ENCODE data around the gene MTUS2. TPM values are rescaled to one million over a fixed set of nuclear protein-coding genes. Genes with fewer than 3 reads are reported as not detected.

The MTUS2 gene
- total RNA-seq, 1 experiment from 2014 or later: 6.6 TPM

DNA sequence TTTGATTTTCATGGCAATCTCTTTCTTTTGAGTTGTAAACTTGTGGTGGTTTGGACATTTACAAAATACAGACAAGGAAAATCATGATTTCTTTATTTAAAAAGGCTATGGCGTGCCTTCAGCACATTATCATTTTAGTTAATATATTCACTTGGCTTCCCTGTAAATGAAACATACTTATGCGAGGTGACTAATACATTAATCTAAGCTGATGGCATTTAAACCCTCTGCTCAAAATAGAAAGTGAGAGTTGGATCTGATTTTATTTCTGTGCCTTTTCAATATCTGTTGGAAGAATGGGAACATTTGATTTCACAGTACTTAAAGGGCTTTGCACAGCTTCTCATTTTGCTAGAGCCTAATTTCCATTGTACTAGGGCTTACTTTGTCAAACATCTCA lies 289.8 kb downstream of the MTUS2 start:
- Histone ChIP-seq H3K4me1 (ENCODE audit: low read length) (no peaks in the 10 kb centered on the region), H2AFZ (ENCODE audit: low read length) (no peak overlapping the region), H3K9me3 (ENCODE audit: low read length) (no peaks in the 10 kb centered on the region), H3K4me3 (ENCODE audit: low read length) (no peak overlapping the region), H3K4me2 (ENCODE audit: low read depth, low read length, poor library complexity, severe bottlenecking) (no peak overlapping the region), H4K20me1 (ENCODE audit: insufficient read depth, low read depth, low read length) (no peaks in the 10 kb centered on the region), H3K9ac (ENCODE audit: low read length) (no peak overlapping the region), H3K27me3 (ENCODE audit: low read length) (no peaks in the 10 kb centered on the region), H3K36me3 (ENCODE audit: insufficient read depth, low read length) (no peaks in the 10 kb centered on the region), H3K79me2 (ENCODE audit: low read length) (no peaks in the 10 kb centered on the region), H3K27ac (ENCODE audit: low read length) (no peak overlapping the region), H3K9me2 (replicated peaks; ENCODE audit: insufficient read depth, low read length) (no peaks in the 10 kb centered on the region)
- DNase-seq: no peak

DNA sequence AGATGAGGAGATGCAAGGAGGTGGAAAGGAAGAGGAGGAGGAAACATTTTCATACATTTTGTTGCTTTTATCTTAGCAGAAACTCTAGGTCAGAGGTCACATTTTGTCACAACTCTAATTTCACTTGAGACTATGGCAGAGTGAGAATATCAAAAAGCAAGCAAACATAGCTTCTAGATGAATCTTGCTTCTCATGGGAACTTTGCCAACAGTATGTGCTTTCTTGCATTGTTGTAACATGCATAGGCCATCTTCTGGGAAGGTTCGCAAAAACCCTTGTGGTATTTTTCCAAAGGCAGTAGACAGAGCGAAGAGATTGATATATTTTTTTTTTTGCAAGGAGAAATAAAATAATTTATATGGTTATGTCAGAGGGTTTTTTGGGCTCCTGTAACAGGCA lies 291.3 kb downstream of the MTUS2 start:
- no peak for DNase-seq
- Histone ChIP-seq H2AFZ (ENCODE audit: low read length) (no peak overlapping the region), H3K4me2 (ENCODE audit: low read depth, low read length, poor library complexity, severe bottlenecking) (no peak overlapping the region), H4K20me1 (ENCODE audit: insufficient read depth, low read depth, low read length) (no peaks in the 10 kb centered on the region), H3K9me3 (ENCODE audit: low read length) (no peaks in the 10 kb centered on the region), H3K4me3 (ENCODE audit: low read length) (no peak overlapping the region), H3K4me1 (ENCODE audit: low read length) (no peaks in the 10 kb centered on the region), H3K27me3 (ENCODE audit: low read length) (no peaks in the 10 kb centered on the region), H3K9ac (ENCODE audit: low read length) (no peak overlapping the region), H3K79me2 (ENCODE audit: low read length) (no peaks in the 10 kb centered on the region), H3K9me2 (replicated peaks; ENCODE audit: insufficient read depth, low read length) (no peaks in the 10 kb centered on the region), H3K36me3 (ENCODE audit: insufficient read depth, low read length) (no peaks in the 10 kb centered on the region), H3K27ac (ENCODE audit: low read length) (no peak overlapping the region)

DNA sequence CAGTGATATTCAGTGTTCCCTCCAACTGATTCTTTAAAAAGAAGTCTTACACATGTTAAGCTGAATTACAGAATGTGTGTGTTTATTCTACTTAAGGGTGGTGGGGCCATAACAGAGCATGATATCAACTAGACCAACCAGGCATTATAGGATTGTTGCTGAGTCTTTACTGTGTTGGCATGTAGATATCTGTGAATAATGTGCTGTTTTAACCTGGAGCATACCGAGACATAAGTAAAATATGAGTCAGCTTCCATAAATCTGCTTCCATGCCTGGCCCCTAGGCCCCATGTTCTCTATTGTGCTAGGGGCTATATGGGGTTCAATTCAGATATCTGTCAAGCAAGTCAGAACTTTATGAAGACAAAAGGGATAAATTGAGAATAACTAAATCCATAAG lies 295.7 kb downstream of the MTUS2 start:
- H3K4me1 ChIP-seq (ENCODE audit: low read length): no peaks in the 10 kb centered on the region
- no peak for DNase-seq
- no peak overlapping the region for H3K4me2 ChIP-seq (ENCODE audit: low read depth, low read length, poor library complexity, severe bottlenecking)
- no peaks in the 10 kb centered on the region for H3K9me2 ChIP-seq (replicated peaks; ENCODE audit: insufficient read depth, low read length)
- H4K20me1 ChIP-seq (ENCODE audit: insufficient read depth, low read depth, low read length): no peaks in the 10 kb centered on the region
- H3K4me3 ChIP-seq (ENCODE audit: low read length): no peak overlapping the region
- no peaks in the 10 kb centered on the region for H3K79me2 ChIP-seq (ENCODE audit: low read length)
- H3K9me3 ChIP-seq (ENCODE audit: low read length): no peaks in the 10 kb centered on the region
- no peak overlapping the region for H2AFZ ChIP-seq (ENCODE audit: low read length)
- no peaks in the 10 kb centered on the region for H3K27me3 ChIP-seq (ENCODE audit: low read length)
- no peak overlapping the region for H3K9ac ChIP-seq (ENCODE audit: low read length)
- H3K36me3 ChIP-seq (ENCODE audit: insufficient read depth, low read length): no peaks in the 10 kb centered on the region
- H3K27ac ChIP-seq (ENCODE audit: low read length): no peak overlapping the region

DNA sequence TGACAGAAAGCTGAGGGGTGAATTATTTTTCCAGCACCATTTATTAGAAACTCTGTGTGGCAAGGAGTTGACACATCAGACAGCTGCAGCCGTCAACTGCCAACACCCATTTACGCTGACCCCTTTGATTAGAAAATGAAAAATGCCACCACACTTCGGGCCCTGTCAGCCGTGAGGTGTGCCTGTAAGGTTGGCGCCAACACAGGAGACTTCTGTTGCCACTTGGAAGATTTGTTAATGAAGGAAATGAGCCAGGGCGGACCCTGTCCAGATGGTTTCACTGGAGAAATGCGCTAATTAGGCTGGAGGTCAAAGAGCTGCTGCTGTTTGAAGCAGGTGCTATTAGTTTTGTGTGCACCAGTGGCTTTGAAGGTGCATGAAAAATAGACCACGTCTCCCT lies 297.5 kb downstream of the MTUS2 start:
- H3K4me1 ChIP-seq (ENCODE audit: low read length): no peaks in the 10 kb centered on the region

GRCh38 chr13:29118471-29118870 lies 298.3 kb downstream of the MTUS2 start:
- Histone ChIP-seq H3K4me3 (ENCODE audit: low read length) (no peak overlapping the region), H3K9ac (ENCODE audit: low read length) (no peak overlapping the region), H3K4me1 (ENCODE audit: low read length) (no peaks in the 10 kb centered on the region), H3K36me3 (ENCODE audit: insufficient read depth, low read length) (no peaks in the 10 kb centered on the region), H3K9me3 (ENCODE audit: low read length) (no peaks in the 10 kb centered on the region), H3K27me3 (ENCODE audit: low read length) (no peaks in the 10 kb centered on the region), H3K79me2 (ENCODE audit: low read length) (no peaks in the 10 kb centered on the region), H2AFZ (ENCODE audit: low read length) (no peak overlapping the region), H3K27ac (ENCODE audit: low read length) (no peak overlapping the region), H3K4me2 (ENCODE audit: low read depth, low read length, poor library complexity, severe bottlenecking) (no peak overlapping the region), H3K9me2 (replicated peaks; ENCODE audit: insufficient read depth, low read length) (no peaks in the 10 kb centered on the region), H4K20me1 (ENCODE audit: insufficient read depth, low read depth, low read length) (no peaks in the 10 kb centered on the region)
- no peak for DNase-seq

More for the DNA sequence above, 297.5 kb downstream of the MTUS2 start:
- Histone ChIP-seq H3K27me3 (ENCODE audit: low read length) (no peaks in the 10 kb centered on the region), H3K4me2 (ENCODE audit: low read depth, low read length, poor library complexity, severe bottlenecking) (no peak overlapping the region), H3K27ac (ENCODE audit: low read length) (no peak overlapping the region), H3K36me3 (ENCODE audit: insufficient read depth, low read length) (no peaks in the 10 kb centered on the region), H3K79me2 (ENCODE audit: low read length) (no peaks in the 10 kb centered on the region), H3K9me3 (ENCODE audit: low read length) (no peaks in the 10 kb centered on the region), H3K9me2 (replicated peaks; ENCODE audit: insufficient read depth, low read length) (no peaks in the 10 kb centered on the region), H3K4me3 (ENCODE audit: low read length) (no peak overlapping the region), H2AFZ (ENCODE audit: low read length) (no peak overlapping the region), H3K9ac (ENCODE audit: low read length) (no peak overlapping the region), H4K20me1 (ENCODE audit: insufficient read depth, low read depth, low read length) (no peaks in the 10 kb centered on the region)
- DNase-seq: no peak

DNA sequence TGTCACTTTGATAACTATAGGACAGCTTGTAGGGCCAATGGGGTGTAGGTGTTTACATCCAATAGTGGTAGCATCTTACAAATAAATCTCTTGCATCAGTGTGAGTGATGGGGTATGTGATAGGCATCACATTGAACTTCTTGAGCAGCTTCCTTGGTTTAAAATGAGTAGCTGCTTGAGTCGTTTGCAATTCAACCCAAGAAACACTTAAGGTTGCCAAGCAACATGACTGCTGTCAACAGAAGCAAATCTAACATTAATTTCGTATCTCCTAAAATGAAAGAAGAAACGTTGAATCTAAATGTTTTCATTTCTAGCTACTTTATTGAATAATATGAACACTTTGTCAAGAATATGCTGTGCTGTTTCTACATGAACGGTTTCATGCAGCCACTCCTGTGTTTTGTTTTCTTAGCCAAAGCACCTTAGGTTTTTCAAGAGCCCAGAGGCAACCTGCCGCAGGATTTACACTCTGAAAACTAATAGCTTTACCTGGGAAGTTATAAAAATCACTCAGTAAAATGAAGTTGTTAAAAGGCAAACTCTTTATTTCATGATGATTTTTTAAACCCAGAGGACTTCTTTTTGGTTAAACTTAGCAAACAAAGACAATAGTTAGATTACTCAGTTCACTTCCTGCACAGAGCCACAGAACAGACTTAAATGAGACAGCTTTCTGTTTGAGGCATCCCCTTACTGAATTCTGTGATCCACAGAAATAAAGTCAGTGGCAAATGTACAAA lies 305.2 kb downstream of the MTUS2 start:
- Histone ChIP-seq H3K79me2 (ENCODE audit: low read length) (no peaks in the 10 kb centered on the region), H3K4me1 (ENCODE audit: low read length) (no peaks in the 10 kb centered on the region), H3K9ac (ENCODE audit: low read length) (no peak overlapping the region), H2AFZ (ENCODE audit: low read length) (no peak overlapping the region), H3K9me2 (replicated peaks; ENCODE audit: insufficient read depth, low read length) (no peaks in the 10 kb centered on the region), H3K4me3 (ENCODE audit: low read length) (no peak overlapping the region), H4K20me1 (ENCODE audit: insufficient read depth, low read depth, low read length) (no peaks in the 10 kb centered on the region), H3K27ac (ENCODE audit: low read length) (no peak overlapping the region), H3K27me3 (ENCODE audit: low read length) (no peaks in the 10 kb centered on the region), H3K4me2 (ENCODE audit: low read depth, low read length, poor library complexity, severe bottlenecking) (no peak overlapping the region), H3K9me3 (ENCODE audit: low read length) (no peaks in the 10 kb centered on the region), H3K36me3 (ENCODE audit: insufficient read depth, low read length) (no peaks in the 10 kb centered on the region)
- DNase-seq: no peak

DNA sequence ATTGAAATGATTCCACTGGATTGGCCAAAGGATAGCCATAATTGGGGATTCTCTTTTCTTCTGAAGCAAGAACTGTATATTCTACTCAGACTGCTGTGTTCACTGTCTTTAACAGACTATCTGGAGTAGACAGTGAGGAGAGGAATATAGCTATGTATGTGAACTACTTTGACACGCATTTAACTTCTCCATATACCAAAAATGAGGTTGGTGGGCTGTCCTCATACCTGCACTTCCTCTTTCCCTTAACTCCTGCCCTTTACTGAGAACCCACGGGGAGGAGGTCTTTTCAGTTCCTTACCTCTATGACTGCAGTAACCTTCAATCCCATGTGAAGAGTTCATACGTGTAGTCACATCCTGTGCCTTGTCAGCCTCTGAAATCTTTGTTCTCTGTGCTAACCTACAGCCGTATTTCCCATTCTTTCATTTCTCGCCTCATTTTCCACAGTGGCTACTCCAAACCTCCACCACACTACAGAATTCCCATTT lies 305.8 kb downstream of the MTUS2 start:
- H3K27me3 ChIP-seq (ENCODE audit: low read length): no peaks in the 10 kb centered on the region
- no peaks in the 10 kb centered on the region for H4K20me1 ChIP-seq (ENCODE audit: insufficient read depth, low read depth, low read length)
- no peak overlapping the region for H3K27ac ChIP-seq (ENCODE audit: low read length)
- no peaks in the 10 kb centered on the region for H3K9me2 ChIP-seq (replicated peaks; ENCODE audit: insufficient read depth, low read length)
- no peak overlapping the region for H2AFZ ChIP-seq (ENCODE audit: low read length)
- H3K9me3 ChIP-seq (ENCODE audit: low read length): no peaks in the 10 kb centered on the region
- no peak overlapping the region for H3K9ac ChIP-seq (ENCODE audit: low read length)
- no peak for DNase-seq
- no peaks in the 10 kb centered on the region for H3K79me2 ChIP-seq (ENCODE audit: low read length)
- no peak overlapping the region for H3K4me3 ChIP-seq (ENCODE audit: low read length)
- no peaks in the 10 kb centered on the region for H3K36me3 ChIP-seq (ENCODE audit: insufficient read depth, low read length)
- H3K4me2 ChIP-seq (ENCODE audit: low read depth, low read length, poor library complexity, severe bottlenecking): no peak overlapping the region
- no peaks in the 10 kb centered on the region for H3K4me1 ChIP-seq (ENCODE audit: low read length)

DNA sequence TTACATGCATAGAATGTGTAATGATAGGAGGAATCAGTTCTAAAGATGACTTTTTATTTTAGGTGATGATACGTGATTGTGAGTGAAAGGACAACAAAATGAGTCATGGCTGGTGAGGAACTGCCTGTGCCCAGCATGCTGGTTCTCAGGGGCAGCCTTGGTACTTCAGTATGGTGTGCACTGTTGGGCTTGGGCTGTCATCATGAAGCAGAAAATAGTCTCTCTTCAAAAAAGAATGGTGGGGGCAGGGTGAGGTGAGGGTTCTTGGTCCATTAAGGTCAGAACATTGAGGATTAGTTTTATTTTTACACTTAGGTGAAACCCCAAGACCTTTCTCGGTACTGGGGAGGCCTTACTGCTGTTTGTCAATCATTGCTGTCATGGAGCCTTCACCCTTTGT lies 309.5 kb downstream of the MTUS2 start:
- Histone ChIP-seq H3K36me3 (ENCODE audit: insufficient read depth, low read length) (no peaks in the 10 kb centered on the region), H3K27ac (ENCODE audit: low read length) (no peak overlapping the region), H3K4me3 (ENCODE audit: low read length) (no peak overlapping the region), H3K9me2 (replicated peaks; ENCODE audit: insufficient read depth, low read length) (no peaks in the 10 kb centered on the region), H3K4me2 (ENCODE audit: low read depth, low read length, poor library complexity, severe bottlenecking) (no peak overlapping the region), H3K9ac (ENCODE audit: low read length) (no peak overlapping the region), H3K4me1 (ENCODE audit: low read length) (no peaks in the 10 kb centered on the region), H4K20me1 (ENCODE audit: insufficient read depth, low read depth, low read length) (no peaks in the 10 kb centered on the region), H3K79me2 (ENCODE audit: low read length) (no peaks in the 10 kb centered on the region), H3K27me3 (ENCODE audit: low read length) (no peaks in the 10 kb centered on the region), H3K9me3 (ENCODE audit: low read length) (no peaks in the 10 kb centered on the region), H2AFZ (ENCODE audit: low read length) (no peak overlapping the region)
- no peak for DNase-seq

Data from Karpas-422 (cell line).